Measurements from ENCODE around the gene ZDHHC19.

DNA sequence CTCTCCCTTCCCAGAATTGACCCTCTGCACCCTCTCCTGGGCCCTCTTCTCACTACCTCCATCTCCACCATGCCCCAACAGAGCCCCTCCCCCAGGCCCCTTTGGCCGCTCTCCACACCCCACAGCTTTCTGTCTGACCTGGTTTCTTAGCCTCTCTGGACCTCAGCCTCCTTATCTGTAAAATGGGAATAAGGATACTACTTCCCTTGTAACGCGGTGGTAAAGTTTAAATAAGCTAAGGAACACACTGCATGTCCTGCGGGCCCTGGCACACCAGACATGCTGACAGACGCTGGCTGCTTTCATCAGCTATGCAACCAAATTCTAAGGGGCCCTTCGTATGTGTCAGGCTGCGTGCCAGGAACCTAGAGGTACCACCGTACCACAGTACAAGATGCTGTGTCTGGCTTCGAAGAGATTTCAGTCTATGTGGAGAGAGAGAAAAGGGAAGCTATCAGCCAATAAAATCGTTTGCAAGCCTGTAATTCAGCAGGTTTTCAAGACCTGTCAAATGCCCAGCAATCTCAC is 4.4 kb upstream of the ZDHHC19 start:
- TF ChIP-seq, protein P1, sequence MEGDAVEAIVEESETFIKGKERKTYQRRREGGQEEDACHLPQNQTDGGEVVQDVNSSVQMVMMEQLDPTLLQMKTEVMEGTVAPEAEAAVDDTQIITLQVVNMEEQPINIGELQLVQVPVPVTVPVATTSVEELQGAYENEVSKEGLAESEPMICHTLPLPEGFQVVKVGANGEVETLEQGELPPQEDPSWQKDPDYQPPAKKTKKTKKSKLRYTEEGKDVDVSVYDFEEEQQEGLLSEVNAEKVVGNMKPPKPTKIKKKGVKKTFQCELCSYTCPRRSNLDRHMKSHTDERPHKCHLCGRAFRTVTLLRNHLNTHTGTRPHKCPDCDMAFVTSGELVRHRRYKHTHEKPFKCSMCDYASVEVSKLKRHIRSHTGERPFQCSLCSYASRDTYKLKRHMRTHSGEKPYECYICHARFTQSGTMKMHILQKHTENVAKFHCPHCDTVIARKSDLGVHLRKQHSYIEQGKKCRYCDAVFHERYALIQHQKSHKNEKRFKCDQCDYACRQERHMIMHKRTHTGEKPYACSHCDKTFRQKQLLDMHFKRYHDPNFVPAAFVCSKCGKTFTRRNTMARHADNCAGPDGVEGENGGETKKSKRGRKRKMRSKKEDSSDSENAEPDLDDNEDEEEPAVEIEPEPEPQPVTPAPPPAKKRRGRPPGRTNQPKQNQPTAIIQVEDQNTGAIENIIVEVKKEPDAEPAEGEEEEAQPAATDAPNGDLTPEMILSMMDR (IDR thresholded peaks at IDR 0.05; ENCODE audit: insufficient read depth, low read depth, low read length) = no peak
- no peak for TF ChIP-seq EZH2 (IDR thresholded peaks at IDR 0.05; ENCODE audit: insufficient read depth, low read length)

All from astrocyte (in vitro differentiated cells and primary cell).